ENCODE results near the gene SLC16A13. TPM values are rescaled to one million over a fixed set of nuclear protein-coding genes. Genes with fewer than 3 reads are reported as not detected.

The SLC16A13 gene
- total RNA-seq, 2 donors from 2014 or later: 0.70 to 0.71 TPM

GRCh38 chr17:7029096-7029495, 6.7 kb upstream of the SLC16A13 start:
- Histone ChIP-seq H3K4me3 (no peak overlapping the region), H3K36me3 (no peaks in the 10 kb centered on the region), H3K27me3 (no peaks in the 10 kb centered on the region), H3K27ac (peak overlapping the region; percentile 48 to 53), H3K4me1 (peaks cover 0 to 33% of the 10 kb centered on the region in 2 donors), H3K9me3 (no peaks in the 10 kb centered on the region)
- no peak for DNase-seq (ENCODE audit: low spot score)
- TF ChIP-seq CTCF (IDR thresholded peaks at IDR 0.05): no peak

- H3K36me3 ChIP-seq: no peaks in the 10 kb centered on the region
- no peak for TF ChIP-seq CTCF (IDR thresholded peaks at IDR 0.05)
- H3K27me3 ChIP-seq: no peaks in the 10 kb centered on the region
- no peaks in the 10 kb centered on the region for H3K9me3 ChIP-seq
- H3K4me3 ChIP-seq: no peak overlapping the region
- peak overlapping the region; percentile 48 to 53 for H3K27ac ChIP-seq
- peaks cover 0 to 31% of the 10 kb centered on the region in 2 donors for H3K4me1 ChIP-seq
- no peak for DNase-seq (ENCODE audit: low spot score)
Measured at GRCh38 chr17:7029659-7030058, 6.2 kb upstream of the SLC16A13 start.

- Histone ChIP-seq H3K36me3 (no peaks in the 10 kb centered on the region), H3K4me3 (peak overlapping the region; percentile 50 to 66), H3K27me3 (no peaks in the 10 kb centered on the region), H3K27ac (peak overlapping the region; percentile 86 to 87), H3K4me1 (peaks cover 0 to 19% of the 10 kb centered on the region in 2 donors), H3K9me3 (no peaks in the 10 kb centered on the region)
- no peak for DNase-seq (ENCODE audit: low spot score)
- no peak for TF ChIP-seq CTCF (IDR thresholded peaks at IDR 0.05)
Measured at GRCh38 chr17:7034955-7035590, 742 bp upstream of the SLC16A13 start.

GRCh38 chr17:7038025-7038862, 2.4 kb downstream of the SLC16A13 start:
- peaks cover 0 to 35% of the 10 kb centered on the region in 2 donors for H3K4me1 ChIP-seq
- H3K27me3 ChIP-seq: peaks cover 0 to 4% of the 10 kb centered on the region in 2 donors
- H3K4me3 ChIP-seq: no peak overlapping the region
- H3K36me3 ChIP-seq: no peaks in the 10 kb centered on the region
- TF ChIP-seq CTCF (IDR thresholded peaks at IDR 0.05): no peak
- H3K27ac ChIP-seq: no peak overlapping the region
- no peak for DNase-seq (ENCODE audit: low spot score)
- H3K9me3 ChIP-seq: no peaks in the 10 kb centered on the region

- H3K27me3 ChIP-seq: peaks cover 0 to 4% of the 10 kb centered on the region in 2 donors
- no peak for TF ChIP-seq CTCF (IDR thresholded peaks at IDR 0.05)
- H3K4me1 ChIP-seq: peaks cover 0 to 44% of the 10 kb centered on the region in 2 donors
- no peaks in the 10 kb centered on the region for H3K9me3 ChIP-seq
- H3K36me3 ChIP-seq: no peaks in the 10 kb centered on the region
- no peak overlapping the region for H3K27ac ChIP-seq
- no peak for DNase-seq (ENCODE audit: low spot score)
- no peak overlapping the region for H3K4me3 ChIP-seq
Measured at GRCh38 chr17:7039832-7040231, 4.0 kb downstream of the SLC16A13 start.
